Stimulated activated CD4-positive, alpha-beta T cell treated with anti-CD3 and anti-CD28 coated beads, Interleukin-1b, Interleukin-23, amount 100 ng/mL, for 48 hours (primary cell): ENCODE measurements around the gene FIGNL1.
A peak's percentile ranks its signal among the peaks of the same experiment; 100 is the strongest.

Experiments used
- DNase-seq: peaks from one replicate; pipeline ENCODE4 v3.0.0-alpha.2; 2020

The FIGNL1 gene

GRCh38 chr7:50449881-50450589, at the start of gene FIGNL1:
Gene FIGNL1 (minus strand): TSS chr7:50450350. CDS start chr7:50447287, 3,063 bp downstream.
- DNase-seq: peak; percentile 84

- no peak for DNase-seq
These were observed 48.9 kb upstream of the FIGNL1 start for GRCh38 chr7:50499092-50499491.

GRCh38 chr7:50497968-50498367, 47.8 kb upstream of the FIGNL1 start:
- no peak for DNase-seq

GRCh38 chr7:50497068-50497642, 47.0 kb upstream of the FIGNL1 start:
- no peak for DNase-seq

- DNase-seq: no peak
These were observed 46.4 kb upstream of the FIGNL1 start for GRCh38 chr7:50496569-50496968.

- no peak for DNase-seq
These were observed 45.6 kb upstream of the FIGNL1 start for GRCh38 chr7:50495746-50496145.

GRCh38 chr7:50492770-50493519, 42.8 kb upstream of the FIGNL1 start:
- no peak for DNase-seq

- DNase-seq: no peak
These were observed 41.8 kb upstream of the FIGNL1 start for GRCh38 chr7:50491943-50492342.

GRCh38 chr7:50491209-50491608, 41.1 kb upstream of the FIGNL1 start:
- DNase-seq: no peak

GRCh38 chr7:50488379-50488778, 38.2 kb upstream of the FIGNL1 start:
- no peak for DNase-seq

- no peak for DNase-seq
These were observed 36.4 kb upstream of the FIGNL1 start for GRCh38 chr7:50486512-50486911.

- DNase-seq: no peak
These were observed 31.7 kb upstream of the FIGNL1 start for GRCh38 chr7:50481867-50482266.

GRCh38 chr7:50480797-50481196, 30.6 kb upstream of the FIGNL1 start:
- no peak for DNase-seq

- DNase-seq: no peak
These were observed 29.8 kb upstream of the FIGNL1 start for GRCh38 chr7:50479743-50480517.

GRCh38 chr7:50477640-50478039, 27.5 kb upstream of the FIGNL1 start:
- DNase-seq: no peak

GRCh38 chr7:50476953-50477625, 26.9 kb upstream of the FIGNL1 start:
- no peak for DNase-seq

- no peak for DNase-seq
These were observed 25.2 kb upstream of the FIGNL1 start for GRCh38 chr7:50475340-50475739.

- no peak for DNase-seq
These were observed 24.4 kb upstream of the FIGNL1 start for GRCh38 chr7:50474382-50475160.

- DNase-seq: no peak
These were observed 23.4 kb upstream of the FIGNL1 start for GRCh38 chr7:50473531-50473930.

GRCh38 chr7:50472427-50472826, 22.3 kb upstream of the FIGNL1 start:
- DNase-seq: no peak

- no peak for DNase-seq
These were observed 21.8 kb upstream of the FIGNL1 start for GRCh38 chr7:50471970-50472369.
